HL-60/S4 treated with retinoic acid at 250 ng/mL for 4 days and 3 days (cell line): ENCODE measurements around the gene LRRC2.

Experiments used
- in situ Hi-C: fragments of 300-500 bp; cut with MboI; formaldehyde crosslinking; loops from 2 replicates; pipeline ENCODE4 v1.7.0; 2022; ENCODE audit warnings: low sequenced_read_pairs

The LRRC2 gene

GRCh38 chr3:46482632-46483350 lies 83.3 kb downstream of the LRRC2 start:
- in situ Hi-C loops: no loop called here

GRCh38 chr3:46481636-46482035 lies 84.5 kb downstream of the LRRC2 start:
- in situ Hi-C loops: no loop called here

GRCh38 chr3:46480491-46481195 lies 85.5 kb downstream of the LRRC2 start:
- in situ Hi-C loops: no loop called here

GRCh38 chr3:46479696-46480095 lies 86.4 kb downstream of the LRRC2 start:
- in situ Hi-C loops: no loop called here

DNA sequence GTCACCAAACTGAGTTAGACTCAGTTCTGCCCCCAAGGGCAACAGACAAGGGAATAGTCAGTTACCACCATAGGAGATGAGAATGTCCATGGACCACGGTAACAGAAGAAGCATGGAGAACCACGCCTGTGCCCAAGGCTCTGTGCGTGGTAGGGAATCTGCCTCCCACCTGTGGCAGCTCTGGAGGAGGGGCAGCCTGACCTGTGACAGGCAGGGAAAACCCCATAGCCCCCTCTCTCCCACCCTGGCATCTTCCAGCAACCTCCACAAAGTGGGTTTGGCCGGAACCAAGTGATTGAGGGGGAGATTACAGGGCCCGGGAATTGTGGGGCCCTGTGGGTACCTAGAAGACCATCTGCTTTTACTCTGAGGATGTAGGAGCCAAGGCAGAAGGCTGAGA lies 87.1 kb downstream of the LRRC2 start:
- in situ Hi-C loops: no loop called here

- in situ Hi-C loops: no loop called here
Observed at GRCh38 chr3:46478341-46478740, 87.8 kb downstream of the LRRC2 start.

DNA sequence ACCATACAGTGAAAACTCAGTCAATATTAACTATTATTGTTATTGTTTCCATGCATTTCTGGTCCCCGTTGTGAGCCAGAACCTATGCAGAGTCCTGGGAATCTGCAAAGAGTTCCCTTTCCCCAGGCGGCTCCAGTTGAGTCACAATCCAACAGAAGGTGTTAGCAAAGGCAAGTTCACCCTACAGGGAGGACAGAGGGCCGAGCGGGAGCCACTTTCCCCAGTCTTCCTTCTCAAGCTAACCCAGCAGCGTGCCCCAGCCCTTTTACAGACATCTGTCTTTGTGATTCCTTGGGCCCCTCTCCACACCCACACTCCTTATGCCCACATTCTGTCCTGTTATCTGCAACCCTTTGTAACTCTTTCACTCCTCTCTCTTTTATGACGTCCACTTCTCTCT lies 88.3 kb downstream of the LRRC2 start:
- in situ Hi-C loops: no loop called here

GRCh38 chr3:46477145-46477544 lies 89.0 kb downstream of the LRRC2 start:
- in situ Hi-C loops: no loop called here

GRCh38 chr3:46472736-46473135 lies 93.4 kb downstream of the LRRC2 start:
- in situ Hi-C loops: no loop called here

- in situ Hi-C loops: no loop called here
Observed at GRCh38 chr3:46471371-46471914, 94.7 kb downstream of the LRRC2 start.

DNA sequence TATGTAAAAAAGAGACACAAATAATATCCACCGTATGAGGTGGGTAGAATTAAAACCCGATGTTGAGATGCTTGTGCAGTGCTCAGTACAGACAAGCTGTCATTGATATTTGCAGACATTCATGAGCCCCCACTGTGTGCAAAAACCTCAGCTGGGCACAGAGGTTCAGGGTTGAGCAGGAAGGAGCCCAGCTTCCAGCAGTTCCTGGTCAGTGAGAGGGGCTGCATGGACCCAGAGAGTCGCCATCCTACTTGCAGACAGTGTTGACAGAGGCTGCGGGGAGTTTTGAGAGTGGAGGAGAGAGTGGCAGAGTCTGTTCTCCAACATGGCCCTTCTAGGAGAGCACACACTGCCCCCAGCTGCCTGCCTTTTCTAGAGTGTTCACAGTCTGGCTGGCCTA lies 95.3 kb downstream of the LRRC2 start:
- in situ Hi-C loops: no loop called here

DNA sequence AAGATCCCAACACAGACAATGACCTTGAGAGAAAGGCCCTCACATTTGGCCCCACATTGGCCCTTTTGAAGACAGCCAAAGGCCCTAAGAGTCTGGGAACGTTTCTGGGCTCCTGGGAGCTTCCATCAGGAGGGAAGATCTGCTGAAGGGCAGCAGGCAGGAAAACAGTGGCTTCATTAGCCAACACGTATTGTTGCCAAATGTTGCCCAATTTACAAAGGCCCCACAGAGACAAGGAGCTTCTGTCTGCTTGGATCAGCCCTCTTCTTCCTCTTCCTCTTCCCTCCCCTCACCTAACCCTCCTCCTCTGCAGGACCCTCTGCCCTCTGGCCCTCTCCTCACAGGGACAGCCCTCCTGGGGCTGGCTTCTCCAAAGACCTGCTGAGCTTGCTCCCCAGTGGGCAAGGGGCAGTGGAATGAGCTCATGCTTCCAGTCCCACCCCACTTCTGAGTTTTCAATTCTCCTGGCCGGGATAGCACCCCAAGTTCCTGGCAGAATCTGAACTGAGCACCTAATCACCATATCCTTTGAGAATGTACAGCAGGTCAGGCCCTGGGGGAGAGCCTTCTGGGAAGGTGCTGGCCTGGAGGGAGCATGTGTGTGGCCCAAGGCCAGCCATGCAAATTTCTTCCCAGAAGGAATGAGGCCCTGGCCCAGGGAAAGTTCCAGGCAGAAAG lies 96.3 kb downstream of the LRRC2 start:
- in situ Hi-C loops: no loop called here

DNA sequence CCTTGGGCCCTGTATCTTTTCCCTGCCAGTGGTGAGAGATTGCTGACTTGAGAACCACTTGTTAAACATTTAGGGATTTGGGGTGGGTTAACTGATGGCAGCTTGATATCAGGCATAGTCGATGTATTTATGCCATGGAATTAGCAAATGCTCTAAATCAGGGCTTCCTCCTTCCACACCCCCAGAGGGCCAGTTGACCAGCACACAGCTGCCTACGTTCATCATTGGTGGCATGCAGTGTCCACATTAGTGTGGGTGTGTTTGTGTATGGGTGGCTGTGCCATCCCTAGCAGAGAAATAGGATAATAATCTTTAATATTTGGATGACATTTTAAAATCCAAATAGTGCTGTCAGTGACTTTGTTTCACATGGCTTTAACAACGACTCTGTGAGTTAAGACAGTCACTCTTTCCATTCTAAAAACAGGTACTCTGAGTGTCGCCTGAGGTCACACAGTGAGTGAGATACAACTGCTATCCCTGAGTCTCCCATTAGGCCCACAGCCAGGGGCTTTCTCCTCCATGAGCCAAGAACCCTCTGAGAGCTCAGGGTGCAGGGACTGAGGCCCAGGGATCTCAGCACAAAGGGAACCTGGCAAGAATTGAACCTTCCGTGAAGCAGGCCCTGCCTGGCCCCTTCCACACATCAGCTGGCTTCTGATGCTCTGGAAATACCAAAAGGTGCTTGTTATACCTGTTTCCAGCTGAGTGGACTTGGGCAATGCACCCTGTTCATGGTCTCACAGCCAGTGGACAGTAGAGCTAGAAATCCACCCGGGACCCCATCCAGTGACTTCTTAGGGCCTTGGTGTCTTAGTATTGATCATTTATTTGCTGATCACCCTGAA lies 97.1 kb downstream of the LRRC2 start:
- in situ Hi-C loops: no loop called here

GRCh38 chr3:46467562-46467961 lies 98.5 kb downstream of the LRRC2 start:
- in situ Hi-C loops: no loop called here

GRCh38 chr3:46466871-46467403 lies 99.2 kb downstream of the LRRC2 start:
- in situ Hi-C loops: no loop called here

GRCh38 chr3:46466273-46466672 lies 99.8 kb downstream of the LRRC2 start:
- in situ Hi-C loops: no loop called here
